A673 (cell line): ENCODE results near the gene UXS1. TPM values are rescaled to one million over a fixed set of nuclear protein-coding genes. Genes with fewer than 3 reads are reported as not detected.

Experiments
- BruUV-seq: library from RNA; stranded (reverse); fragments of 400-500 nt; replicated peaks from 2 replicates; lab custom pipeline; 2021; lab: Mats Ljungman, UMichigan
- CTCF ChIA-PET: fragments of 300-600 bp; sonication (Branson Sonifier 250); formaldehyde crosslinking; loops from one replicate; lab custom pipeline; 2022; ENCODE audit warnings: antibody characterized with exemption; lab: Charles Lee
- POLR2A ChIA-PET: fragments of 300-600 bp; sonication (Branson Sonifier 250); formaldehyde crosslinking; loops from one replicate; lab custom pipeline; 2022; ENCODE audit warnings: antibody characterized with exemption; ENCODE audit not compliant: low non-redundant PET; lab: Charles Lee
- DNase-seq: peaks from one replicate; pipeline ENCODE4 v3.0.0-alpha.2; 2015; ENCODE audit warnings: low spot score
- H3K27ac ChIP-seq: fragments of 200-600 bp; sonication (generic); 2 replicates; pipeline ENCODE4 v1.5.1; 2016; ENCODE audit warnings: mixed run types, low read depth, mild to moderate bottlenecking, mixed read lengths, antibody characterized with exemption, low read length; ENCODE audit not compliant: poor library complexity, severe bottlenecking
- H3K27me3 ChIP-seq: fragments of 200-600 bp; sonication (generic); replicated peaks from 2 replicates; pipeline ENCODE4 v1.6.1; 2017; ENCODE audit warnings: mixed run types, low read depth, mild to moderate bottlenecking, mixed read lengths, antibody characterized with exemption, low read length; ENCODE audit not compliant: insufficient read depth, poor library complexity
- H3K36me3 ChIP-seq: fragments of 200-600 bp; sonication (generic); 2 replicates; pipeline ENCODE4 v1.6.1; 2016; ENCODE audit warnings: mixed run types, mild to moderate bottlenecking, mixed read lengths, antibody characterized with exemption, low read length; ENCODE audit not compliant: insufficient read depth, poor library complexity, severe bottlenecking
- H3K4me1 ChIP-seq: fragments of 200-600 bp; sonication (generic); 2 replicates; pipeline ENCODE4 v1.6.1; 2017; ENCODE audit warnings: mixed run types, mild to moderate bottlenecking, mixed read lengths, antibody characterized with exemption, low read length; ENCODE audit not compliant: insufficient read depth, poor library complexity, severe bottlenecking
- H3K4me3 ChIP-seq: fragments of 200-600 bp; sonication (generic); 2 replicates; pipeline ENCODE4 v1.5.1; 2016; ENCODE audit warnings: low read depth, mixed run types, mild to moderate bottlenecking, mixed read lengths, low read length; ENCODE audit not compliant: poor library complexity, severe bottlenecking
- H3K9me3 ChIP-seq: fragments of 200-600 bp; sonication (generic); 2 replicates; pipeline ENCODE4 v1.6.1; 2016; ENCODE audit warnings: mixed run types, low read depth, mild to moderate bottlenecking, mixed read lengths, antibody characterized with exemption, low read length; ENCODE audit not compliant: poor library complexity, severe bottlenecking
- EZH2 ChIP-seq: fragments of 200-600 bp; sonication (generic); IDR thresholded peaks from 2 replicates; pipeline ENCODE4 v1.6.1; 2017; ENCODE audit warnings: borderline replicate concordance, low read depth, mild to moderate bottlenecking, mixed read lengths, antibody characterized with exemption, low read length; ENCODE audit not compliant: poor library complexity, severe bottlenecking
- intact Hi-C: fragments of 100-400 bp; cut with micrococcal nuclease; formaldehyde crosslinking; loops from one replicate; pipeline ENCODE4 v1.10.0; 2022; ENCODE audit not compliant: unreplicated experiment
- total RNA-seq: library from RNA; stranded (reverse); gene quantifications from 2 replicates; pipeline ENCODE4 v1.2.3, GENCODE V29; 2021
- TF ChIP-seq, protein P1 (sequence below): fragments of 300-800, 200-600 bp; sonication (generic); conservative IDR thresholded peaks from 2 replicates; pipeline ENCODE4 v1.5.1; 2017; ENCODE audit warnings: low read depth, mild to moderate bottlenecking, antibody characterized with exemption, low read length, moderate library complexity, mixed read lengths

The UXS1 gene
- total RNA-seq, 1 experiment from 2014 or later = 48.6 TPM

DNA sequence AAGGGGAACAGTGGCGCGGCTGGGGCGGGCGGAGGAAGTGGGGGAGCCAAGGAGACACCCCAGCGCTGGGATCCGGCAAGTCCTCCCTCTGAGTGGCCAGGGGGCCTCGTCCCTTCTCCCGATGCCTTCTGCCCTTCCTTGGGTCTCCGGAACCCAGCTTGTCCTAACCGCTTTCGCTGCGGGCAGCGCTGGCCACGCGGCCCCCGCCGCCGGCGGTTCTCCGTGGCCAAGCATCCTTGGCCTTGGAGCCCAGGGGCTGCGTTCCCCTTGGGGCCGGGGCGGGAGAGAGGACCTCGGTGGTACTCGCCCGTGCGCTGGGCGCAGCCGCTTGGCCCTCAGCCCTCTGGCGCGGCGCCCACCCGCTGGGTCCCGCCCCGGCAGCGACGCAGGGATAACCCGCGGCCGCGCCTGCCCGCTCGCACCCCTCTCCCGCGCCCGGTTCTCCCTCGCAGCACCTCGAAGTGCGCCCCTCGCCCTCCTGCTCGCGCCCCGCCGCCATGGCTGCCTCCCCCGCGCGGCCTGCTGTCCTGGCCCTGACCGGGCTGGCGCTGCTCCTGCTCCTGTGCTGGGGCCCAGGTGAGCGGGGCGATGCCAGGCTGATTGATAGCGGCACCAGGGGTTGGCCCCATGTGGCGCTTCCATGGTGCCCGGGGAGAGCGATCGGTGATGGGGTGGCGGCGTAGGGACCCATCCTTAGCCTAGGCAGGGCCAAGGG lies 128.7 kb downstream of the UXS1 start:
- H3K27me3 ChIP-seq = peaks cover 17% of the 10 kb centered on the region
- no peaks in the 10 kb centered on the region for H3K9me3 ChIP-seq
- peaks cover 3% of the 10 kb centered on the region for H3K4me1 ChIP-seq
- ChIA-PET POLR2A (no interaction called here), CTCF (no interaction called here)
- H3K27ac ChIP-seq = no peak overlapping the region
- H3K36me3 ChIP-seq = no peaks in the 10 kb centered on the region
- no TSS peak for BruUV-seq
- DNase-seq = no peak
- H3K4me3 ChIP-seq = no peak overlapping the region
- intact Hi-C loops = no loop called here
- TF ChIP-seq, protein P1, sequence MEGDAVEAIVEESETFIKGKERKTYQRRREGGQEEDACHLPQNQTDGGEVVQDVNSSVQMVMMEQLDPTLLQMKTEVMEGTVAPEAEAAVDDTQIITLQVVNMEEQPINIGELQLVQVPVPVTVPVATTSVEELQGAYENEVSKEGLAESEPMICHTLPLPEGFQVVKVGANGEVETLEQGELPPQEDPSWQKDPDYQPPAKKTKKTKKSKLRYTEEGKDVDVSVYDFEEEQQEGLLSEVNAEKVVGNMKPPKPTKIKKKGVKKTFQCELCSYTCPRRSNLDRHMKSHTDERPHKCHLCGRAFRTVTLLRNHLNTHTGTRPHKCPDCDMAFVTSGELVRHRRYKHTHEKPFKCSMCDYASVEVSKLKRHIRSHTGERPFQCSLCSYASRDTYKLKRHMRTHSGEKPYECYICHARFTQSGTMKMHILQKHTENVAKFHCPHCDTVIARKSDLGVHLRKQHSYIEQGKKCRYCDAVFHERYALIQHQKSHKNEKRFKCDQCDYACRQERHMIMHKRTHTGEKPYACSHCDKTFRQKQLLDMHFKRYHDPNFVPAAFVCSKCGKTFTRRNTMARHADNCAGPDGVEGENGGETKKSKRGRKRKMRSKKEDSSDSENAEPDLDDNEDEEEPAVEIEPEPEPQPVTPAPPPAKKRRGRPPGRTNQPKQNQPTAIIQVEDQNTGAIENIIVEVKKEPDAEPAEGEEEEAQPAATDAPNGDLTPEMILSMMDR = no peak
- no peak for TF ChIP-seq EZH2

DNA sequence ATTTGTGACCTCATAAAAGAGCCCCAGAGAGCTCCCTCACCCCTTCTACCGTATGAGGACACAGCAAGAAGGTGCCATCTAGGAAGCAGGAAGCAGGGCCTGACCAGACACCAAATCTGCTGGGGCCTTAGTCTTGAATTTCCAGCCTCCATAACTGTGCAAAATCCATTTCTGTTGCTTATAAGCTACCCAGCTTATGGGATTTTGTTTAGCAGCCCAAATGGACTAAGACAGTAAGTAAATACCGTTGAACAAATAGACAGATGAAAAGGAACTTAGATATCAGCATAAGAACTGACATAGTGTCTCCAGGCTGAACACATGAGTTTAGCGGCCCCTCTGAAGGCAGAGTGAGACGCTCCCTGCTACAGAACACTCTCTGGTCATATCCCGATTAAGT lies 130.9 kb downstream of the UXS1 start:
- Histone ChIP-seq H3K27ac (no peak overlapping the region), H3K4me3 (no peak overlapping the region), H3K27me3 (peaks cover 17% of the 10 kb centered on the region), H3K4me1 (no peaks in the 10 kb centered on the region), H3K36me3 (no peaks in the 10 kb centered on the region), H3K9me3 (no peaks in the 10 kb centered on the region)
- no peak for TF ChIP-seq EZH2
- TF ChIP-seq, protein P1 = no peak
- no TSS peak for BruUV-seq
- ChIA-PET POLR2A (no interaction called here), CTCF (no interaction called here)
- no peak for DNase-seq
- intact Hi-C loops = no loop called here

DNA sequence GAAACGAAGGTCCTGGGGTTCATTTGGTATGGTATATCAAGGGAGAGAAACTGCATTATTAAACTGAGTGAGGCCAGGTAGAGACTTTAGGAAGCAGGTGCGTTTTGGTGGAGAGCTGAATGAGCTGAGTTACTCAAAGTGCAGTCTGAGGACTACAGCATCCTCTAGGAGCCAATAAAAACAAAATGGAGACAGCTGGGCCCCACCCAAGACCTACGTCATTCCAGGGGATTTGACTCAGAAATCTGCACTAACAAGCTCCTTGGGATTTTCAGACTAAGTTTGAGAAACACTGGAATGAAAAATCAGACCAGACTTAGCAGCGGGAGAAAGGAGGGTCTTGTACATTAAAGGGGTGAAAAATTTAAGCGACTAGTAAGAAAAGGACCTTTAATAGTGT lies 131.5 kb downstream of the UXS1 start:
- H3K36me3 ChIP-seq = no peaks in the 10 kb centered on the region
- H3K4me1 ChIP-seq = no peaks in the 10 kb centered on the region
- H3K9me3 ChIP-seq = no peaks in the 10 kb centered on the region
- intact Hi-C loops = no loop called here
- BruUV-seq = no TSS peak
- ChIA-PET CTCF (no interaction called here), POLR2A (no interaction called here)
- H3K27me3 ChIP-seq = peaks cover 17% of the 10 kb centered on the region
- no peak for TF ChIP-seq EZH2
- TF ChIP-seq, protein P1 = no peak
- no peak overlapping the region for H3K27ac ChIP-seq
- no peak overlapping the region for H3K4me3 ChIP-seq
- no peak for DNase-seq
